Mesenchymal stem cell (in vitro differentiated cells and primary cell): ENCODE measurements around the gene CNDP2.
"Not testable (repeated sequence)": the region's sequence is repeated elsewhere in the genome, so short reads cannot be mapped to it uniquely, and the experiment has no call there.

ENCODE experiments used
- DNase-seq: peaks from one replicate; pipeline ENCODE4 v3.0.0-alpha.2; 2013
- H2AFZ ChIP-seq: one replicate; pipeline ENCODE4 v1.6.1; 2013; ENCODE audit warnings: low read depth, mild to moderate bottlenecking, control low read depth, inconsistent platforms, low read length, moderate library complexity
- H2AK5ac ChIP-seq: 2 replicates; pipeline ENCODE4 v1.6.1; 2013; ENCODE audit warnings: low read length, moderate library complexity, mild to moderate bottlenecking, inconsistent platforms; ENCODE audit not compliant: severe bottlenecking
- H2BK120ac ChIP-seq: one replicate; pipeline ENCODE4 v1.6.1; 2013; ENCODE audit warnings: low read depth, mild to moderate bottlenecking, inconsistent platforms, low read length, moderate library complexity
- H2BK12ac ChIP-seq, 2 experiments: one replicate each; pipeline ENCODE4 v1.6.1; 2013; ENCODE audit warnings: inconsistent platforms in 2 of 2, low read length in 2 of 2, mild to moderate bottlenecking in 2 of 2, moderate library complexity in 2 of 2, control low read depth in 1 of 2
- H2BK15ac ChIP-seq: one replicate; pipeline ENCODE4 v1.6.1; 2013; ENCODE audit warnings: mild to moderate bottlenecking, low read depth, inconsistent platforms; ENCODE audit not compliant: poor library complexity, severe bottlenecking
- H2BK5ac ChIP-seq: 2 replicates; pipeline ENCODE4 v1.6.1; 2013; ENCODE audit warnings: low read depth, mild to moderate bottlenecking, low read length, control low read depth, inconsistent platforms; ENCODE audit not compliant: poor library complexity, severe bottlenecking
- H3K14ac ChIP-seq, 2 experiments: one replicate each; pipeline ENCODE4 v1.6.1; 2013; ENCODE audit warnings: inconsistent platforms in 2 of 2, low read length in 2 of 2, control low read depth in 1 of 2, mild to moderate bottlenecking in 1 of 2, moderate library complexity in 1 of 2
- H3K18ac ChIP-seq, 2 experiments: one replicate each; pipeline ENCODE4 v1.6.1; 2013; ENCODE audit warnings: inconsistent platforms in 2 of 2, low read length in 2 of 2, control low read depth in 1 of 2, low read depth in 1 of 2, mild to moderate bottlenecking in 1 of 2
- H3K23ac ChIP-seq, 2 experiments: one replicate each; pipeline ENCODE4 v1.6.1; 2013; ENCODE audit warnings: inconsistent platforms in 2 of 2, low read length in 2 of 2, mild to moderate bottlenecking in 2 of 2, moderate library complexity in 2 of 2, control low read depth in 1 of 2
- H3K27ac ChIP-seq: 2 replicates; pipeline ENCODE4 v1.5.1; 2013; ENCODE audit warnings: mild to moderate bottlenecking, moderate library complexity, low read length, control low read depth, inconsistent platforms; ENCODE audit not compliant: poor library complexity, severe bottlenecking
- H3K27me3 ChIP-seq, 2 experiments: 2 replicates each; pipeline versions ENCODE4 v1.6.1 to v1.7.0; 2013; ENCODE audit warnings: low read length in 2 of 2, mild to moderate bottlenecking in 2 of 2, moderate library complexity in 2 of 2, control low read depth in 1 of 2, inconsistent platforms in 1 of 2; ENCODE audit not compliant: control insufficient read depth in 1 of 2, insufficient read depth in 1 of 2
- H3K36me3 ChIP-seq, 2 experiments: 2 replicates each; pipeline versions ENCODE4 v1.6.1 to v1.7.0; 2013; ENCODE audit warnings: low read length in 2 of 2, control low read depth in 1 of 2, inconsistent platforms in 1 of 2, low read depth in 1 of 2, mild to moderate bottlenecking in 1 of 2; ENCODE audit not compliant: insufficient read depth in 2 of 2, control insufficient read depth in 1 of 2
- H3K4ac ChIP-seq, 2 experiments: one replicate each; pipeline ENCODE4 v1.6.1; 2013; ENCODE audit warnings: inconsistent platforms in 2 of 2, low read length in 2 of 2, mild to moderate bottlenecking in 2 of 2, moderate library complexity in 2 of 2, control low read depth in 1 of 2, low read depth in 1 of 2
- H3K4me1 ChIP-seq: 2 replicates; pipeline ENCODE4 v1.6.1; 2013; ENCODE audit warnings: low read depth, low read length, control low read depth; ENCODE audit not compliant: control insufficient read depth, insufficient read depth
- H3K4me2 ChIP-seq: 2 replicates; pipeline ENCODE4 v1.6.1; 2013; ENCODE audit warnings: low read length, mild to moderate bottlenecking, inconsistent platforms; ENCODE audit not compliant: poor library complexity, severe bottlenecking
- H3K4me3 ChIP-seq, 2 experiments: 2 replicates each; pipeline versions ENCODE4 v1.5.1 to v1.7.0; 2013; ENCODE audit warnings: low read length in 2 of 2, mild to moderate bottlenecking in 2 of 2, control low read depth in 1 of 2, low read depth in 1 of 2; ENCODE audit not compliant: insufficient read depth in 1 of 2
- H3K79me1 ChIP-seq: replicated peaks from 2 replicates; pipeline ENCODE4 v1.6.1; 2013; ENCODE audit warnings: mild to moderate bottlenecking, control low read depth, low read length, inconsistent platforms; ENCODE audit not compliant: poor library complexity, severe bottlenecking
- H3K9ac ChIP-seq: 2 replicates; pipeline ENCODE4 v1.7.0; 2013; ENCODE audit warnings: mild to moderate bottlenecking, low read length, moderate library complexity
- H3K9me3 ChIP-seq: 2 replicates; pipeline ENCODE4 v1.7.0; 2013; ENCODE audit warnings: mild to moderate bottlenecking, low read length; ENCODE audit not compliant: control insufficient read depth
- H4K8ac ChIP-seq: one replicate; pipeline ENCODE4 v1.6.1; 2013; ENCODE audit warnings: inconsistent platforms, mild to moderate bottlenecking, low read length, moderate library complexity
- H4K91ac ChIP-seq: one replicate; pipeline ENCODE4 v1.6.1; 2013; ENCODE audit warnings: mild to moderate bottlenecking, low read length, inconsistent platforms
- WGBS: methylation state at CpG from one replicate; pipeline ENCODE4 v1.1.7; 2013; ENCODE audit warnings: mixed read lengths; 5-methylcytosine and 5-hydroxymethylcytosine counted together

Gene CNDP2

DNA sequence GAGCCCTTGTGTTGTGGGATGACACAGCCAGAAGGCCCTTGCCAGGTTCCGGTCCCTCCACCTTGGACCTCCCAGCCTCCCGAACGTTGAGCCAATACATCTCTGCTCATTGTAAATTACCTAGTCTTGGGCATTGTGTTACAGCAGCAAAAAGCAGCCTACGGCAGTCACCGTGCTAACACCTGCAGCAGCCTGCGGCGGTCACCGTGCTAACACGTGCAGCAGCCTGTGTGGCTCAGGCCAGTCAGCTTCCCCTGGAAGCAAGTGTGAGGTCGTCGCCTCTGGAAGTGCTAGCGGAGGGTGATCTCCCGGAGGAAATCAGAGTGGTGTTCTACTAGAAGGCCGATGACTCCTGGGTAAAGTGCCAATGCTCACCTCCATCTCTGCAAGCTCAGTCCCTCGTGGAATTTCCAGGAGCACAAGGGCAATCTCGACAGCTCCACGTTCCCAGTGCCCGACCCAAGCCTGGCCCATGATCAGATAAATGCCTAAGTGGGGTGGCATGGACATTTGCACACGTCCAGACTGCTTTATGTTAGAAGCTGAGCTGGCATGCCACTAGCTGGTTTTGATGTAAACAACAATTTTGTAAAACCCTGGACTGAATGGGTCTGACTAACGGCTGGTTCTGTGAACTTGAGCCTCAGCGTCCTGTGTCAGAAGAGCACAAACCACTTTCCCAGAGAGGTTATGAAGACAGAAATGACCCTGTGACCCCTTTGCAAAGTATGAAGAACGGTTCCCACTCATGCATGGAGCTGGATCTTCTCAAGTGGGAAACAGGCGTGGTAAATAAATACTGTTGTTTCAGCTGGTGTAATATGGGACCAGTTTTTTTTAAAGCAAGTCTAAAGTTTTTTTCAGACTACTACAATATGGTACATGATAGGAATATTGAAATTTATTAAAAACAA, 26.7 kb downstream of the CNDP2 start:
- Histone ChIP-seq H2BK15ac (no peak overlapping the region), H3K27ac (no peak overlapping the region), H2BK120ac (peak overlapping the region; percentile 23), H2BK5ac (no peak overlapping the region), H3K14ac (no peak overlapping the region), H3K9ac (no peak overlapping the region), H2BK12ac (no peak overlapping the region), H3K4me3 (no peak overlapping the region), H4K8ac (no peak overlapping the region), H4K91ac (peak overlapping the region; percentile 19), H3K9me3 (no peaks in the 10 kb centered on the region), H2AK5ac (no peak overlapping the region), H3K27me3 (peaks cover 0 to 8% of the 10 kb centered on the region in 2 experiments), H3K18ac (peak overlapping the region in 1 of 2 experiments; percentile 11), H3K23ac (no peak overlapping the region), H3K79me1 (peaks cover 12% of the 10 kb centered on the region), H3K36me3 (peaks cover 42 to 46% of the 10 kb centered on the region in 2 experiments), H3K4ac (no peak overlapping the region), H2AFZ (no peak overlapping the region), H3K4me2 (no peak overlapping the region), H3K4me1 (peaks cover 13% of the 10 kb centered on the region)
- peak; percentile 79 for DNase-seq
- 67% methylated on average over 23 of the region's 23 CpGs for WGBS

DNA sequence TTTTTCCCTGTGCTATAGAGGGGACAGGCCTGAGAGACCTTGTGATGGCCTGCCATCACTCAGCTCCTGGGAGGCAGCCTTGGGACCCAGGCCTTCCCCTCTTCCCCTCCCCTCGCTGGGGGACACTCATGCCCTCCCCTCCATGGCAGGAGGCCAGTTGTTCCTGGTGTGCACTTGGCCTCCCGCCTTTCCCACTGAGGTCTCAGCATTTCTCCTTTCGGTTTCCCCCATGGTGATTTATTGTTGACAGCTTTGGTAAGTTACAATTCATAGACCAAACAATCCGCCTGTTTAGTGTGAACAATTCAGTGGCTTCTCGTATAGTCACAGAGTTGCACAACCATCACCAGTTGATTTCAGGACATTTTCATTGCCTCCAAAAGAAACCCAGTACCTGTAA, 27.9 kb downstream of the CNDP2 start:
- no peak overlapping the region for H2BK5ac ChIP-seq
- no peak overlapping the region for H4K91ac ChIP-seq
- no peak overlapping the region for H3K9ac ChIP-seq
- H3K79me1 ChIP-seq, result peaks cover 5% of the 10 kb centered on the region
- H3K18ac ChIP-seq, result peak overlapping the region in 1 of 2 experiments; percentile 46
- no peak overlapping the region for H3K23ac ChIP-seq
- H3K27ac ChIP-seq, result no peak overlapping the region
- no peak overlapping the region for H2AK5ac ChIP-seq
- 29% methylated on average over 5 of the region's 5 CpGs for WGBS
- no peak overlapping the region for H3K4me3 ChIP-seq
- H3K4ac ChIP-seq, result no peak overlapping the region
- peaks cover 32 to 36% of the 10 kb centered on the region in 2 experiments for H3K36me3 ChIP-seq
- no peak overlapping the region for H3K14ac ChIP-seq
- no peak overlapping the region for H3K4me2 ChIP-seq
- H2BK12ac ChIP-seq, result no peak overlapping the region
- no peak overlapping the region for H4K8ac ChIP-seq
- peaks cover 4 to 8% of the 10 kb centered on the region in 2 experiments for H3K27me3 ChIP-seq
- no peak overlapping the region for H2AFZ ChIP-seq
- no peak overlapping the region for H2BK15ac ChIP-seq
- H3K4me1 ChIP-seq, result peaks cover 13% of the 10 kb centered on the region
- no peaks in the 10 kb centered on the region for H3K9me3 ChIP-seq
- peak; percentile 85 for DNase-seq
- no peak overlapping the region for H2BK120ac ChIP-seq

DNA sequence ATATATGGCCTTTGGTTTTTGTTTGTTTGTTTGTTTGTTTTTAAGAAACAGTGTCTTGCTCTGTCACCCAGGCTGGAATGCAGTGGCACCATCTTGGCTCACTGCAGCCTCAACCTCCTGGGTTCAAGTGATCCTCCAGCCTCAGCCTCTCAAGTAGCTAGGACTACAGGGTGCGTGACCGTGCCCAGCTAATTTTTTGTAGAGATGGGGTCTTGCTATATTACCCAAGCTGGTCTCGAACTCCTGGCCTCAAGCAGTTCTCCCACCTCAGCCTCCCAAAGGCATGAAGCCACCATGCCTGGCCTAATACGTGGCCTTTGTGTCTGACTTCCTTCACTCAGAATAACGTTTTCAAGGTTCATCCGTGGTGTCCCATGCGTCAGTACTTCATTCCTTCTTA, 28.8 kb downstream of the CNDP2 start:
- DNase-seq, H3K18ac ChIP-seq, H3K27ac ChIP-seq, H3K4ac ChIP-seq, H2BK120ac ChIP-seq, H3K4me3 ChIP-seq, H3K9me3 ChIP-seq, H3K79me1 ChIP-seq, H4K91ac ChIP-seq, H3K9ac ChIP-seq, H3K23ac ChIP-seq, H2AFZ ChIP-seq, H2AK5ac ChIP-seq, H4K8ac ChIP-seq, H3K14ac ChIP-seq, H2BK5ac ChIP-seq, H2BK12ac ChIP-seq, H3K4me2 ChIP-seq, H2BK15ac ChIP-seq: not testable (repeated sequence)
- 94% methylated on average over 7 of the region's 7 CpGs for WGBS
- Histone ChIP-seq H3K27me3 (peaks cover 8 to 12% of the 10 kb centered on the region in 2 experiments), H3K4me1 (peaks cover 13% of the 10 kb centered on the region), H3K36me3 (peaks cover 24 to 27% of the 10 kb centered on the region in 2 experiments)

DNA sequence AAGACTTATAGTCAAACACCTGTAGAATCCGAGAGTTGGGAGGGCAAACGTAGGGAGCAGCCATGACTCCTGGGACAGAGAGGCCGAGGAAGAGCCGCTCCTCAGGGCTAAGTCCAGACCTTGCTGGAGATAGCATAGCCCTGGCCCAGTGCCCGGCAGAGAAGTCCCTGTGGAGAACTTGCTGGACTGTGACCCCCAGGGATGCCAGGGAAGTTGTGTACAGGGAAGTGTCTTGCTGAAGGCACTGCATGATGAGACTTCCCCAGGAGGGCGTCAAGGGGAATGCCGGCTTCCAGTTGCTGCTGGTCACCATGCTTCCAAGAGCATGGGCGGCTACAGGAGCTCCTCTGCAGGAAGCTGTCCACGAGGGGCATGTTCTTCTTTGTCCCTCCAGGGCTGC, 29.6 kb downstream of the CNDP2 start:
- H3K4me1 ChIP-seq, result peaks cover 13% of the 10 kb centered on the region
- no peak overlapping the region for H2BK15ac ChIP-seq
- H3K27me3 ChIP-seq, result peaks cover 15 to 18% of the 10 kb centered on the region in 2 experiments
- H3K27ac ChIP-seq, result no peak overlapping the region
- peak overlapping the region in 1 of 2 experiments; percentile 39 for H3K4ac ChIP-seq
- H3K9ac ChIP-seq, result no peak overlapping the region
- H3K18ac ChIP-seq, result no peak overlapping the region
- H3K14ac ChIP-seq, result no peak overlapping the region
- H2AK5ac ChIP-seq, result no peak overlapping the region
- WGBS, result 92% methylated on average over 9 of the region's 9 CpGs
- H3K36me3 ChIP-seq, result peaks cover 16 to 19% of the 10 kb centered on the region in 2 experiments
- no peak overlapping the region for H3K4me2 ChIP-seq
- DNase-seq, result no peak
- no peak overlapping the region for H4K91ac ChIP-seq
- no peak overlapping the region for H2AFZ ChIP-seq
- no peaks in the 10 kb centered on the region for H3K9me3 ChIP-seq
- H2BK12ac ChIP-seq, result peak overlapping the region in 1 of 2 experiments; percentile 14
- no peak overlapping the region for H2BK120ac ChIP-seq
- H3K23ac ChIP-seq, result no peak overlapping the region
- H3K79me1 ChIP-seq, result no peaks in the 10 kb centered on the region
- no peak overlapping the region for H3K4me3 ChIP-seq
- H4K8ac ChIP-seq, result no peak overlapping the region
- no peak overlapping the region for H2BK5ac ChIP-seq
